ENCODE results near the gene RET.
"Not testable (repeated sequence)": the region's sequence is repeated elsewhere in the genome, so short reads cannot be mapped to it uniquely, and the experiment has no call there.

RET gene

DNA sequence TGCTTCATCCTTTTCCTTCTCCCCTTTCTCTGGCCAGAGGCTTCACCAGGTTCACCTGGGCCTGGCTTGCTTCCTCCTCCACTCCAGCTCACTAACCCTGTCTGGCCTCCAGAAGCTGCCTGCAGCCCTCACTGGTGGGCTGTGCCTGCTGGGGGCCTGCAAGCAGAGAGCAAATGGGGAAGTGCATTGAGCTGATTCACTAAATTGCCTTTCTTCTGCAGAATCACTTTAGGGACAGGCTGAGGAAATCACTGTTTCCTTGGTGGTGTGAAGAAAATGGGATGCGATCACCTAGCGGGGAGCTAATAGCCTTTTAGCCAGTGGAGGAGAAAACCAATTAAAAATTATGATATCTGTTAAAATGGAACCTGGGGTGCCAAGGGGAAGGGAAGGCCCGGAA, 3.0 kb downstream of the RET start:
- no peak for DNase-seq

DNA sequence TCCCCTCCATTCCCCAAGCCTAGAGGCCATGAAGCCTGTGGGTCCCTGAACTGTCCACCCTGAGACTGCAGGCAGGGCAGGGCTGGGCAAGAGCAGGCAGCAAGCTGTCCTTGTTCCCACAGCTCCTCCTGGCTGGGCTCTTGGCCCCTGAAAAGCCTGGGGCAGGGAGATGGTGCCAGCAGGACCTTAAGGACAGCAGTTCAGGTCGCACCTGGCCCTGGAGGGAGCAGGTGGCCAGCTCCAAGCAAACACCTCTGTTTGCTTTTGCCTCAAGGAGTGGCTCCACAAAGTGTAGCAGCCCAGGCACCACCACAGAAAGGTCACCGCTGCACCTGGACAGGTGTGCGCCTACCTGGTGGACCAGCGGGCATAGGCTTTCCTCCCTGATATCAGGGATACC, 5.2 kb downstream of the RET start:
- no peak for DNase-seq

DNA sequence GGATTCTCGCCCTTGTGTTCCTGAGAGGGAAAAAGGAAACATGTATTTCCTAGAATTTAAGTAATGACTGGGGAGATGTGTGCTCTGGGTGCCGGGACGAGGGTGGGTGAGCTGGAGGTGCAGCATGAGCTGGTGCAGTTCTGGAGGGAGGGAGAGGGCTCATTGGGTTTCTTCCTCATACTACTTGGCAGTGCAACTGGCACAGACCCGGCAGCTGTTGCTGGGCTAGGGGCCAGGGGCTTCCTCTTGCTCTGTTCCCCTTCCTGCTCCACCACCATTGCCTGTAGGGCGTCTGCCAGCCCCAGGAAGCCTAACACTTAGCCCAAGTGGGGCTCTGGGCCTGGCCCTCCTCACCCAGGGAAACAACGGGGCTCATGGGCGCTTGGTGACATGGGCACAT, 5.9 kb downstream of the RET start:
- no peak for DNase-seq

DNA sequence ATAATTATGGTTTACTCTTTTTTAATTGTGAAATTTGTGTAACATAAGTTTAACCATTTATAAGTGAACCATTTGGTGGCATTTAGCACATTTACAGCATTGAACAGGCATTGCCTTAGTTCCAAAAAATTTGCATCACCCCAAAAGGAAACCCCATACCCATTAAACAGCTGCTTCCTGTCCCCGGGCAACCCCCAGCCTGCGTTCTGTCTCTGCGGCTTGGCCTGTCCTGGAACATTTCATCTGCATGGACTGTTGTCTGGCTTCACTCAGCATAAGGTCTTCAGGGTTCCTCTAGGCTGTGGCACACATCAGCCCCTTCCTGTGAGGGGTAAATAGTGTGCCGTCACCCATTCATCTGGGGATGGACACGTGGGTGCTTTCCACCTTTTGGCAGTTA, 6.9 kb downstream of the RET start:
- DNase-seq, result no peak

DNA sequence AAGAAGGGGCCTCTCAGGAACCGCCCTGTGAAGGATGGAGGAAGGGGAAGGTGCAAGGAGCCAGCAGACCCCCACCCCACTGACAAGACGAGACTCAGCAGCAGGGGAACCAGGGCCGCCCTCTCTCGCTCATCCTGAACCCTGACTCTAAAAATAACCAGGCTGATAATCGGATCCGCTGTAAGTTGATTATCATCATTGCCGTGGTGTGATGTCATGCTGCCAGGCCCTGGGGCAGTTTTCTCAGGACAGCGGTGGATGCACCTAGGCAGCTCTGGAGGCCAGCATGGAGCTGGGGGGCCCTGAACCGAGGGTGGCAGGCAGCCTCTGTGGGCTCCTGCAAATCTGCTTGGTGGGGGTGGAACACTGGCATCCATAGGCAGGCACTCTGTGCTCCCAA, 7.9 kb downstream of the RET start:
- DNase-seq, result no peak

DNA sequence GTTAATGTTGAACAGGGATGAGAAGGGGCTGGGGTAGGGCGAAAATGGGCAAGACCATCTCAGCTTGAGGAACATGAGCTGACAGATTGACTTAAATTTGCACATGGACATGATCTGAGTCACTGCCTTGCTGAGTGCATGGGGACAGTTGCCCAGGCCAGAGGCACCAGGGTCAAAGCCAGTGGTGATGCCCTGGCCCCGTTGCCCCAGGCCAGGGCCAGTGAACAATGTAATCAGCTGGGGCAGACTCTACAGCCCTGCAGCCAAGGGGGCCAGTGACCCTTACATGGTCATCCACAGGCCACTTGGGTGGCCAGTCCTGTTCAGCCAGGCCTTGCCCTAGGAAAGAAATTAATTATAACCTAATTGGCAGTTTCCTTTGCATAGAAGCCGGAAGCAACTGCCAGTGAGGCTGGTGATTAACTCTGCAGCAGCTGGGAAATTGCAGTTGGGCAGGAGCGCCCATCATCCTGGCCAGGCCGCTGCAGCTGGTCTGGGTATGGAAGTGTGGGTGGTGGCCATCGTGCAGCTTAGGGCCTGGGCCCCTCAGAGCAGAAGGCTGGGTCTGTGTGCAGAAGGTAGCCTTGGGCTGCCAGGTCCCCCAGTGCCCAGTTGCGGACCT, 9.6 kb downstream of the RET start:
- DNase-seq, result no peak

DNA sequence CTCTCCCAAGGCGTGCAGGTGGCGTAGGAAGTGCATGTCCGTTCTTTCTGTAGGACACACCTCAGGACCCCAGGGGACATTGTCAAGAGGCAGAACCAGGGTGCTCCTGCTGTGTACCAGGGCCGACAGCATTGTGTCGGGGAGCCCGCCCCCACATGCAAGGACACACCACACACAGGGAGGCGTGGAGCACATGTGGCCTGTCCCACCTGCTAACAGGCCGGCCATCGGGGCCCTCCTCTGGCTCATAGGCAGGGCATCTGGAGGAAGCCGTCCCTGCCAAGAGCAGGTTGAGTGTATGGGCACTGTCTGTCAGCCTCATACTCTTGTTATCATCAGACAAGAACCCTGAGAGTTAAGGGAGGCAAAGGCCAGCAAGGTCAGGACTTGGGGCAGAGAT, 12.7 kb downstream of the RET start:
- DNase-seq, result no peak

DNA sequence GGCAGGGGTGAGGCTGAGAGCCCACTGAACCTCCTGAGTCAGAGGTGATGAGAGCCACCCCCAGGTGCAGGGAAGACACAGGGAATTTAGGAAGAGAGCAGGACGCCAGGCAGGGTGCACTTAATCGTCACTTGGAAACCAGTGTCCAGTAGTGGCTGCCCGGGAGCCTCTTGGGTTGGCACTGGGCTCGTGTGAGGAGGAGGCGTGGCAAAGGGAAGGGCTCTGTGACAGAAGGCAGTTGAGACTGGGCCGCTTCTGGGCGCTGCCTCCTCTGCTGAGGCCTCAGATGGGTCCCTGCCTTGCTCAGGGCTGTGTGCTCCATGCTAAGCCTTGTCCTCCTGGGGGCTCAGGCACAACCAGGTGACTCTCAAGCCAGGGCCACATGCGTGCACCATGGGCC, 13.3 kb downstream of the RET start:
- DNase-seq, result no peak

DNA sequence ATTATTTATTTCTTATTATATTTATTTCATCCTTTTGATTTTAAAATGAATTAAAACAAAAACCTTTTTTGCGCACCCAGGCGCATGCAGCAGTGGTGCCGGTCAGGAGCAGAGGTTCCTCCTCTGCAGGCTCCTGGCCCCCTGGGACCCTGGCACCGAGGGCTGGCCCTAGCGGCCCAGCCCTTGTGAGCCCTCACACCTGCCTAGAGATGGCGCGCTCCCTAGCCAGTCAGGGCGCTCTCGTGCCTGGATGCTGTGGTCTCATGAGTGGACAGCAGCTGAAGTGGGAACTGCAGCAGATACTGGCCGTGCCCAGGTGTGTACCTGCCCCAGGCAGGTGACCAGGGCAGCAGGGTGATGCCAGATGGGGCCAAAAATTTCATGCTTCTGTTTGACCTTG, 13.8 kb downstream of the RET start:
- no peak for DNase-seq

DNA sequence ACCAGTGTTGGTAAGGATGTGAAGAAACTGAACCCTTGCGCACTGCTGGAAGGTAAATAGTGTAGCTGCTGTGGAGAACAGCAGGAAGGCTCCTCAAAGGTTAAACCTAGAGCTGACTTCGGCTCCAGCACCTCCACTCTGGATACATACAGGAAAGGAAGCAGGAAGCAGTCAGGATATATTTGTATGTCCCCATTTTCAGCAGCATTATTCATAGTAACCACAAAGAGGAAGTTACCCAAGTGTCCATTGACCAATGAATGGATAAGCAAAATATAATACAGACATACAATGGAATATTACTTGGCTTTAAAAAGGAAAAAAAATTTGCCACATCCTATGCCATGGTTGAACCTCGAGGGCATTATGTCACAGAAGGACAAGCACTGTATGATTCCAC, 15.0 kb downstream of the RET start:
- no peak for DNase-seq

DNA sequence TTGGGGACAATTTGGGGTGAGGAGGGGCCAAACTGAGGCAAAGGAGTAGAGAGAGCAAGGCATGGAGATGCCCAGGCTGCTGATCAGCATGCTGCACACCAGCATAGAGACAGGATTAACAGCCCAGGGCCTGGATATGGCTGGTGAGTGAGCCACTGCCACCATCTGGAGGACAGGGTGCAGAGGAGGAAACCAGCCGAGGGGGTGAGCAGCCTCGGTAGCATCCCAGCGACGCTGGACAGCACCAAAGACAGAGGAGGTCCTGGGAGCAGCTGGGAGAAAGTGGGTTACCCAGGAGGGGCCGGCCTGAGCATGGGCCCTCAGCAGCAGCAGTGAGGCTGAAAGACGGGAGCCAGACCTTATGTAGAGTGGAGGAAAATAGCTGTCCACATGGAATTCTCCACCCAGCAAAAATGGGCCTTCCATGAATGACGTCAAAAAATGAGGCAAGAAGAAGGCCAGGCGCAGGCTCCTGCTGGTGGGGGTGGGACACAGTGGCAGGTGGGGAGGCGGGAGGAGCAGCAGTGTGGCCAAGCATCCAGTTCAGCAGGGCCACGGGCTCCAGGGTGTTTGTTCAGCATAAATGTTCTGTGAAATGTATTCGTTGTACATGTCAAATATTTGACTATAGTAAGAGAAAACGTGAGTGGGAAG, 16.7 kb downstream of the RET start:
- no peak for DNase-seq

DNA sequence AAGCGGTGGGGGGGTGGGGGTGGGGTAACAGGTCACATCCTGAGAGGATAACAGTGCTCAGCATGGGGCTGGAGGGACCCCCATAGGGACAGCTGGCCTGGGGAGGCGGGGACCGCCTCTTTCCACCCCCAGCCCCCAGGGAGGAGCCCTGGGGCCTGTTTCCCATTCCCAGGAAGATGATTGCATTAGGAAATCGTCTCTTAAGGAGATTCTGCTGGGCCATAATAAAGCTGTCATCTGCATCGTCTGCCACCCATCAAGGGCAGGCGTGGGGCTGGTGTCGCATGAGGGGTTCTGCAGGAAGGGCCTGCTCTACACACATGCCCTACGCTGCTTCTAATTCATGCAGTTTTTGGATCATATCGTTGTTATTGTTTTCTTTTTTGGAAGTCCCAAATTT, 17.2 kb downstream of the RET start:
- no peak for DNase-seq

DNA sequence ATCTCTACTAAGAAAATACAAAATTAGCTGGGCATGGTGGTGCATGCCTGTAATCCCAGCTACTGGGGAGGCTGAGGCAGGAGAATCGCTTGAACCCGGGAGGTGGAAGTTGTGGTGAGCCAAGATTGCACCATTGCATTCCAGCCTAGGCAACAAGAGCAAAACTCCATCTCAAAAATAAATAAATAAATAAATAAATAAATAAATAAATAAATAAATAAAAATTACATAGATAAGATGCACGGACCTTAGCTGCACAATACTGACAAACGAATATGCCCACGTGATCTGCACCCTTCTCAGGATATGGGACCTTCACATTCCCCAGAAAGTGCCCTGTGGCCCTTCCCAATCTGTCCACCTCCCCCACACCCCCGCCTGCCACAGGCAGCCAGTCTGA, 22.5 kb downstream of the RET start:
- DNase-seq, result not testable (repeated sequence)

DNA sequence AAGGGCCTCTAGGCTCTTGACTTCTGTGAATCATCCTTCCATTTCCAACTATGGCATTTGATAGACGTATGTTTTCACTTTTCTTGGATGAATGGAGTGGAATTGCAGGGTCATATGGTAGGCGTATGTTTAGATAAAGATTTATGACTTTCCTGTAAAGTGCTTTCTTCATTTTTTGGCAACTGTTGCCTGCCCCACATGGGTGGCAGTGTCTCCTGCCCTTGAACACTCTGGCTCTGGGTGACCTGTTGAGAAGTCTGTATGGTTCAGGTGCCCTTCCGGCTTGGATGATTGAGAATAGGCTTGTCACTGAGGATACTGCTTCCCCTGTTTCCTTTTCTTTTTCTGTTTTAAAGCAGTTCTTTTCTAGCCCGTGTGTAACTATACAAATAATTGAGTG, 23.1 kb downstream of the RET start:
- DNase-seq, result no peak

DNA sequence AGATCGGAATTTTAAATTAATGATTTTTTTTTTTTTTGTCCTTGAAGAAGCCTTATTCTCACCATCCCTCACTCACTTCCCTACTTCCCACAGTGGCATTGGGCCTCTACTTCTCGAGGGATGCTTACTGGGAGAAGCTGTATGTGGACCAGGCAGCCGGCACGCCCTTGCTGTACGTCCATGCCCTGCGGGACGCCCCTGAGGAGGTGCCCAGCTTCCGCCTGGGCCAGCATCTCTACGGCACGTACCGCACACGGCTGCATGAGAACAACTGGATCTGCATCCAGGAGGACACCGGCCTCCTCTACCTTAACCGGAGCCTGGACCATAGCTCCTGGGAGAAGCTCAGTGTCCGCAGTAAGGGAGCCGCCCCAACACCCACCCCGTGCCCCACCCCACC, 23.5 kb downstream of the RET start:
- DNase-seq, result no peak

DNA sequence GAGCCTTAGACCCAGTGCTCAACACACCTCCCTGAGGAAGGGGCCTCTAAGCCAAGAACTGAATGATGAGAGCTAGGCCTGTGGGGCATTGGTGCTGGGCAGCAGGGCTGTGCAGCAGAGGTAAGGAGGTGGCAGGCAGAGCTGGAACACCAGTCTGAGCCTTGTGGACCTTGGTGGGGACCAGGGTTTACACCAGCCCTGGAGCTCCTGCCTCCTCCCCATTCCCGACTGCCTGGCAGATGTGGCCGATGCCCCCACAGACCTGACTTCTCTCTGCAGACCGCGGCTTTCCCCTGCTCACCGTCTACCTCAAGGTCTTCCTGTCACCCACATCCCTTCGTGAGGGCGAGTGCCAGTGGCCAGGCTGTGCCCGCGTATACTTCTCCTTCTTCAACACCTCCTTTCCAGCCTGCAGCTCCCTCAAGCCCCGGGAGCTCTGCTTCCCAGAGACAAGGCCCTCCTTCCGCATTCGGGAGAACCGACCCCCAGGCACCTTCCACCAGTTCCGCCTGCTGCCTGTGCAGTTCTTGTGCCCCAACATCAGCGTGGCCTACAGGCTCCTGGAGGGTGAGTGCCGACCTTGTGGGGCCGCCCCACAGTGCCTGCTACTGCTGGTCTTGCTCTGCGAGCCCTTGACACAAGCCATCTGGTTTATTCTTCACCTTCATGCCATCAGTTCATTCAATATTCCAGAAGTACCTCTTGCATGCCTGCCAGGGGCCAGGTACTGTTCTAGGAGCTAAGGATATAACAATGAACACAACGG, 25.4 kb downstream of the RET start:
- DNase-seq, result no peak

DNA sequence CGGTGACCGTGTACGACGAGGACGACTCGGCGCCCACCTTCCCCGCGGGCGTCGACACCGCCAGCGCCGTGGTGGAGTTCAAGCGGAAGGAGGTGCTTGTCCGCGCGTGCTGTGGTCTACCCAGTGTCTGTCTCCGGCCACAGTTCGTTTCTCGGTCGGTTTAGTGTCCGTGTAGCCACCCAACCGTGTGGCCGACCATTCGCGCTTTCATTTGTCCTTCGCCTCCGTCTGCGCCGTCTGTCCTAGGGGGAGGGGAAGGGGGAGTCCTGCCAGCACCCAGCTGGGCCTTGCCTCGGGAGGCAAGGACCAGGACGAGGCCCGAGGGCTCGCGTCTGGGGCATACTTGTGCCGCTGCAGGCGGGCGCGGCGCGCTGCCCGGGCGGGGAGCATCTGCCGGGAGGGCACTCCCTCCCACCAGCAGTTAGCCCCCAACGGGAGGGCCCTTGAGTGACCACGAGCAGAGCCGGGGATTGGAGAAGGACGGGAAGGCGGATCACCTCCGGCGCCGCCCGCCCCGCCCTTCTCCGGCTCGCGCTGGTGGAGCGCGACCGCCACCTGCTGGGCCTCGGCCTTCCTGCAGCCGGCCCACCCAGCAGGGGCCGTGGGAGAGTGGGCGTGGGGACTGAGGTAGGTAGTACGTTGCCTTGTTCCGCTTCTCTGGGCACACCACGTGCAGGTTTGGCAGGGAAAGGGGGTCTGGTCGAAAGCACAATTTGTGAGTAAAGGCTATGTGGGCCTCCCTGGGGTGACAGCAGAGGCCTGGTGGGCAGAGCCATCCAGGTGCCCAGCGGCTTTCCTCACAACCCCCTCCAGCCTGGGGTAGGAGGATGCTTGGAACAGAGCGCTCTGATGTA, 28.5 kb downstream of the RET start:
- DNase-seq, result peak; percentile 87

DNA sequence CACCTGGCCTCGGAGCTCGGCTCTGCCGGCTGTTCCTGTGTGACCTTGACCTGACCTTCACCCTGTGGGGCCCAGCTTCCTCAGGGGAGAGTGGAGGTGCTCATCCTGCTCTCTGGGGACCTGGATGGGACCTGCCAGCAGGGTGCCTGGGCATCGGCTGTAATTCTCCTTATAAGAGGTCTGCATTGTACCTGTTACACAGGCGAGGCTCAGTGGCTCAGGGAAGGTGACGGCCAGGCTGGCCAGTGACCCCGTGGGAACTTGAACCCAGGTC, 29.0 kb downstream of the RET start:
- DNase-seq, result no peak

DNA sequence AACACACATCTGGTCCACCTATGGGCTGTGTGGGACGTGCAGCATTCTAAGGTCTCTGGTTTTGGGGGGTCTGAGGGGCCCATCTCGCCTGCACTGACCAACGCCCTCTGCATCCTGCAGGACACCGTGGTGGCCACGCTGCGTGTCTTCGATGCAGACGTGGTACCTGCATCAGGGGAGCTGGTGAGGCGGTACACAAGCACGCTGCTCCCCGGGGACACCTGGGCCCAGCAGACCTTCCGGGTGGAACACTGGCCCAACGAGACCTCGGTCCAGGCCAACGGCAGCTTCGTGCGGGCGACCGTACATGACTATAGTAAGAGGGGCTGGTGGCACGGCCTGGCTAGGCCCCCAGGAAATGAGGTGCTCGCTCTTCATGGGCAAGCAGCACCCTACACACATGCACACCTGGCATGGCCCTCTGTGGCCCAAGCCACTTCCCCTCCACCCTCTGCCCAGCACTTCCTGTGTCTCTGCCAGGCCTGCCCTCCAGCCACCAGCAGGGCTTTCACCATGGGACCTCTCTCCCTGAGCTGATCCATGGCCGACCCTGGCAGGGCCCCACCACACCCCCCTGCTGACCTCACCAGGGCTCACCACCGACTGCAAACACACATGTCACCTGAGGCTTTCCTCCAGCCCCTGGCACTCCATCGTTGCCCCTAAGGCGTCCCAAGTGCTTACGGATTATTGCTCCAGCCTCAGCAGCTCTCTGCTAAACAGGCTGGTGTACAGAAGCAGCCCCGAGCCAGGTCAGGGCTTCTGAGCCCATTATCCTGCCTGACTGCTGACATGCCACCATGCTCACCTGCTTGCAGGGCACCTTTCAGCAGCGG, 29.6 kb downstream of the RET start:
- no peak for DNase-seq

DNA sequence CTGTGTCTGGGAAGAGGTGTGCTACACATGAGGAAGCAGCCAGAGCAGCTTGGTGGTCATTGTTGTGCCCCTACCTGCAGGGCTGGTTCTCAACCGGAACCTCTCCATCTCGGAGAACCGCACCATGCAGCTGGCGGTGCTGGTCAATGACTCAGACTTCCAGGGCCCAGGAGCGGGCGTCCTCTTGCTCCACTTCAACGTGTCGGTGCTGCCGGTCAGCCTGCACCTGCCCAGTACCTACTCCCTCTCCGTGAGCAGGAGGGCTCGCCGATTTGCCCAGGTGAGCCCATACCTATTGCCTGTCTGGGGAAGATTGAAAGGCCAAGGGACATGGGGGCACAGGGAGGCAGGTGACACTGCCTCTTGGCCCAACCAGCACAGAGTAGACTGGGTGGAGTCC, 32.1 kb downstream of the RET start:
- DNase-seq, result no peak

DNA sequence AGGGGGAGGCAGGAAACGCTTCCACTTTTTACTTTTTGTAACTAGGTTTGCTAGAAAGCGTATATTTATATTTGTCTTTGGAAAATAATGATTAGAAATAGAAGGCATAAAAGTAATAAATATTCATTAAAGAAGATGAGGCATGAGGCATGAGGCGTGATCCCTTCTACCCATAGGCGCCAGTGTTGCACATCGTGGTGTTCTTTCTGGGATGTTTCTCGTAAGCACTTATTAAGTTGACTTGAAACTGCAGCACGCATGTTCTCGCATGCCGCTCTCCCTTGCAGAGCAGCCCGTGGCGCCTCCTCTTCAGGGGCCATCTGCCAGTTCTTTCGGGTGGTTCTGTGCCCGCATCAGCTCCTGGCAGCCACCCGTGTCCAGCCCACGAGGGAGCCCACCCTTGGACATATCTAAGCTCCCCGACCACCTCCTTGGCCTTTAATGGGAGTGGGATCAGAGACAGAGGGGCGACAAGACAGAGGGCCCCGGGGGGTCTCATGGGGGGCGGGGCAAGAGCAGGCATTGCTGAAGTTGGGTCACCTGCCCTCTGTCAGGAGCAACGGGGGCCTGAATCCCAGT, 32.9 kb downstream of the RET start:
- DNase-seq, result no peak

DNA sequence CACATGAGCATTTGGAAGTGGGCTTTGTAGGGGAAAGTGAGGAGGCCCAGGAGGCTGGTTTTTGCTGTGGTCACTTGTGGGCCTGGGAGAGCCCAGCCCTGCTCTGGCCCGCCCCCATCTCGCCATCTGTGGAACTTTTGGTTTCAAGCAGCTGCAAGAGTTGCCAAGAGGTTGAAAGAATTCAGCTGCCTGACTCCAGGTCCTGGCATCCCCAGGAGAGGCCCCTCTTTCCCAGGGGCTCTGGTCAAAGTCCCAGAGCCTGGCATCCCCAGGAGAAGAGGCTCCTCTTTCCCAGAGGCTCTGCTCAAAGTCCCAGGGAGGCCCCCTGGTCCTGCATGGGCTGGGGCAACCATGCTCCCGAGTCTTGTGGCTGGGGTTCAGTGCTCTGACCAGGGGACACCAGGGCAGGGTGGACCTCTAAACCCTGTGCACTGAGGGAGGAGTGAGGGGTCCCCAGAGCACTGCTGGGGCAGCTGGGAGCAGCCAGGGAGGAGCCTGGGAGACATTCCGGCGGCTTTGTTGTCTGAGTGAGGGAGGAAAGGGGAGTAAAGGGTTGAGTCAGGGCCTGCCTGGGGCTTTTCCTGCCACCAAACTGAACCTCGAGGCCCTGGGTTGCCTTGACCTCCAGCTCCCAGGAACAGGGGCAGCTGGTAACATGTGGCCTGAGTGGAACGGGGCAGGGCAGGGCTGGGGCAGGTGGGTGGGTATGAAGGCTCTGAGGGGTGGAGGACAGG, 33.6 kb downstream of the RET start:
- no peak for DNase-seq
